Measurements from ENCODE around the gene TPBGL. TPM values are rescaled to one million over a fixed set of nuclear protein-coding genes. Genes with fewer than 3 reads are reported as not detected.

TPBGL gene
- polyA plus RNA-seq, 1 experiment: not detected

GRCh38 chr11:75292943-75293342 lies 52.4 kb downstream of the TPBGL start:
- CTCF ChIA-PET: interaction anchor here (1.3 to 6.4 kb wide), 3 partner anchors 13 to 95 kb away, joined by 3 to 36 read pairs (median 5); no protein-coding TSS in a partner anchor
- POLR2A ChIA-PET: no interaction called here
- H3K27me3 ChIP-seq (ENCODE audit: control insufficient read depth, insufficient read depth, low read length): no peaks in the 10 kb centered on the region
- no peak for TF ChIP-seq CTCF (IDR thresholded peaks at IDR 0.05; ENCODE audit: insufficient read depth, low read depth, low read length)
- no peaks in the 10 kb centered on the region for H3K36me3 ChIP-seq (ENCODE audit: control insufficient read depth, insufficient read depth, low read length)
- no peak for DNase-seq (ENCODE audit: low read depth)
- no peak overlapping the region for H3K4me3 ChIP-seq (ENCODE audit: low read depth, low read length)

Other genes with a start within 250 kb of the TPBGL start
- not detected in 2 replicates for gene OR2AT4, start 143.9 kb upstream of the TPBGL start, polyA plus RNA-seq (2011; rRNA removed)
- not detected in 2 replicates for gene SLCO2B1, start 89.7 kb upstream of the TPBGL start, polyA plus RNA-seq (2011; rRNA removed)
- 10.0 and 15.7 TPM in 2 replicates for gene ARRB1, start 110.9 kb downstream of the TPBGL start, polyA plus RNA-seq (2011; rRNA removed)
- 3,005 and 3,406 TPM in 2 replicates for gene RPS3, start 158.7 kb downstream of the TPBGL start, polyA plus RNA-seq (2011; rRNA removed)
- 1.7 and 3.1 TPM in 2 replicates for gene KLHL35, start 192.4 kb downstream of the TPBGL start, polyA plus RNA-seq (2011; rRNA removed)